Hindlimb muscle (tissue), 1 donor: ENCODE data around the gene ITPK1. TPM values are rescaled to one million over a fixed set of nuclear protein-coding genes. Genes with fewer than 3 reads are reported as not detected.

Source experiments
- DNase-seq: peaks from one replicate; pipeline ENCODE4 v3.0.0-alpha.2; 2013
- polyA plus RNA-seq: library from polyadenylated mRNA; unstranded; fragments of 120-200 nt; gene quantifications from one replicate; pipeline ENCODE4 v1.2.1, GENCODE V29; 2013; ENCODE audit not compliant: insufficient read length

Gene ITPK1
- polyA plus RNA-seq, 1 donor, result 16.5 TPM

DNA sequence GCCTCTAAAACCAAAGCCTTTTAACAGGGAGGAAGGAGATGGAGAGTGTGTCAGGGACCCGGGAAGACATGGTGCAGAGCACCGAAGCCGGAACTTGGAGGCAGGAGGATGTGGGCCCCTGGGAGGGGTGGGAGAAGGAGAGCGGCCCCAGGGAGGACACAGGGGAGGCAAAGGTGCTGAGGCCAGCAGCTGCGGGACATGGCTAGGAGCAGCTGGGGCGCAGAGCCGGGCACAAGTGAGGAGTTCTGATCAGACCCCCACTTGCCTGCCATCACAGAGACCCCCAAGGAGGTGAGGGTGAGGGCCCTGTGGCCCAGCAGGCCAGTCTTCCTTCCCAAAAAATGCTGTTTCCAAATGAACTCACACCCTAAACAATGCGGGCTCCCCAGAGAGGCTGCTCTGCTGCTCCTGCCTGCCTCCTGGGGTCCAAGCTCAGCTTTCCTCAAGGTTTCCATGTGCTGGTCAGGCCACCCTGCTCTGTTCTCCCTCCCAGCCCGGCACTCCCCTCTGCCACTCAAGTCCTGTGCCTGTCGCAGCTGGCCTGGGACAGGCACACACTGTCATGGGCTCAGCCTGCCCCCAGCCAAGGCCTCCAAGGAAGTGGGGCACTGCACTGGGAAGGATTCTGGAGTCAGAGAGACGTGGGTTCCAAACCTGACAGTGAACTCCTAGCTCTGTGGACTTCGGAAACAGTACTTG is 168.7 kb downstream of the ITPK1 start:
- no peak for DNase-seq

DNA sequence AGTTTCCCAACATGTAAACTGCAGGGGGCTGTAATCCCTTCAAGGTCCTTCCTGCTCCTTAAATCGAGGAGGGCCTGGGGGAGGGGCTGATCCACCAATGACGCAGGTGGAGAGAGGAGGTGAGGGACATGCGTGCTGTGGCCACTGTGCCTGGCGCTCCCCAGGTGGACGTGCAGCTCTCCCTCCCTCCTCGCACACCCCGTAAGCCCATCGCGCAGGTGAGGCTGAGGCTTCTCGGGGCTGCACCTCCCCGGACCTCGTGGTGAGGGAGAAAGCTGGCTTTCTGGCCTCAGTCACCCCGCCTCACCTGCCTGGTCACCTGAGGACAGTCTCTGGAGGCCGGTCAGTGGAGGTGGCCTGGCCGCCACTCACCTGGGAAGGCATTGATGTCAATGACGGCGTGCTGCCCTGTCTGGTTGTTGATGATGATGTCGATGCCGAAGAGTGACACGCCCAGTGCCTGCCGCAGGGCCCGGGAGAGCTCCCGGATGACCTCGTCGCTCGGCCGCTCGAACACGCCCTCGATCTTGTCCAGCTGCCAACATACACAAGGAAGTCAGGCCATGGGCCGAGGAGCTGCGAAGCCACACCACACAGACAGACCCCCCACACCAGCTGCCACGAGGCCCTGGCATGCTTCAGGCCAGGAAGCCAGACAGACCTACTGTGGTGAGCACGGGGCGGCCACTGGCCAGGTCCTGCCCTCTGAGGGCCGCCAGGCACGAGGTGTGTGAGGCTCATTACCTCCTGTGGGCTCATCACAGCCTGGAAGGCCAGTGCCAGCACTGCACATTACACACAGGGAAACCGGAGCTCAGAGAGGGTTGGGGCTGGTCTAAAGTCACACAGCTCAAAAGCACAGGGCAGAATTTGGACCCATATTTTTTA is 169.5 kb downstream of the ITPK1 start:
- no peak for DNase-seq

GRCh38 chr14:92945544-92945943 is 170.2 kb downstream of the ITPK1 start:
- DNase-seq, result no peak

DNA sequence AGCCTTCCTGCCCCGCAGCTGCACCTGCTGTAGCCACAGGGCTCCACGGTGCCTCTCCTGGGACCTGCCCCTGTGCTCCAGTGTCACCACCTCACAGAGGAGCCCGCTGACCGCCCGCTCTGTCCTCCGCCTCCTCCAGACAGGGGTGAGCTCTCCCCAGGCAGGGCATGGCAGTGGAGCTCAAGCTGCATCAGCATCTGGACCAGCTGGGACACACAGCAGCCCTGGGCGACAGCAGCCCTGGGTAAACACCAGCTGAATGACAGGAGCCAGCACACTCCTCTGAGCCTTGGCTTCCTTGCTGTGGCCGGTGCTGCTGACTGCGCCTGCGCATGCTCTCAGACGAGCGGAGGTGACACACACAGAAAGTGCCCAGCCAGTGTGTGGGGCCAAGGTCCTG is 170.7 kb downstream of the ITPK1 start:
- DNase-seq, result no peak

GRCh38 chr14:92943855-92944570 is 171.7 kb downstream of the ITPK1 start:
- no peak for DNase-seq

DNA sequence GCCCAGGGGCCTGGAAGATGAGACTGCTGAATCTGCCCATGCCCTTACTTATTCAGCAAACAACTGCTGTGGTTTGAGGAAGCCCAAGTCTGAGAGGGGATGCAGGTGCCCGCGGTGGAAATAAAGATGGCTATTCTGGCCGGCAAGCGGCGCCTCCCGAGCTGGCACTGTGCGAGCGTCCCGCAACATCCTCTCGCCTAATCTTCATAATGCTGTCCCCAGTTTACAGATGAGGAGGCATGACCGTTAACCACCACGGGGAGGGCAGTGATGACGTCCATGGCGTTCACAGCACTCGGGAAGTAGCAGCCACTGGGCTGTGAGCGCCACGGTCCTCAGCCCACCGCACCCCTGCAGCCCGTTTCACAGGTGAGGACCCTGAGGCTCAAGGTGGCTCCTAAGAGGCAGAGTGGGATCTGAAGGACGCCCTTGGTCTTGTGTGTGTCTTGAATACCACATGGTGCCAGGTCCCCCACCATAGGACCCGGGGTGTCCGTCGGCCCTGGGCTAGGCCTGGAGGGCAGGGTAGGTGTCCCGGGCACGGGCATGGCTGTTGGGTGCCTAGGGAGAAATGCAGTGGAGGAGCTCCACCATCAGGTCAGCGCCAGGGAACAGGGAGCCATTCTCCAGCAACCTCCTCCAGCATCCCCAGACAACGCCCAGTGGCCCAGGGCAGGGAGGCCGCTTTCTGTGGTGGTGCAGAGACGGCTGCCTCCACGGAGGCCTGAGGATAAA is 172.6 kb downstream of the ITPK1 start:
- DNase-seq, result no peak

DNA sequence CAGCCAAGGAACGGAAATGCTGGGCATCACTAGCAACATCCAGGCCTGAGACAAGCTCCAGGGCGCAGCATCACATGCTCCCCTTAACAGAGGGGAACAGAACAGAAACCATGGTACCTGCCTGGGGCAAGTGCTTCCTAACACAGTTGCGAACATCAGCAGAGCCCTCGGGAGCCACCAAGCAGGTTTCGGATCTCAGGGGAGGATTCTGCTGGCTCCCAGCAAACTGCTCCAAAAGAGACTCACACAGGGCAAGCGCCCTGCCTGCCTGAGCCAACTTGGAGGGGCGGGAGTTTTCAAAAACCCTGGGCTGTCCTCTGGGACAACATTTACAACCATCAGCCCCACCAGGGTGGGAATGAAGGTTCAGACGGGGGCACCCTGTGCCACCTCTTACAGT is 173.1 kb downstream of the ITPK1 start:
- DNase-seq, result no peak

GRCh38 chr14:92942136-92942535 is 173.6 kb downstream of the ITPK1 start:
- DNase-seq, result no peak

DNA sequence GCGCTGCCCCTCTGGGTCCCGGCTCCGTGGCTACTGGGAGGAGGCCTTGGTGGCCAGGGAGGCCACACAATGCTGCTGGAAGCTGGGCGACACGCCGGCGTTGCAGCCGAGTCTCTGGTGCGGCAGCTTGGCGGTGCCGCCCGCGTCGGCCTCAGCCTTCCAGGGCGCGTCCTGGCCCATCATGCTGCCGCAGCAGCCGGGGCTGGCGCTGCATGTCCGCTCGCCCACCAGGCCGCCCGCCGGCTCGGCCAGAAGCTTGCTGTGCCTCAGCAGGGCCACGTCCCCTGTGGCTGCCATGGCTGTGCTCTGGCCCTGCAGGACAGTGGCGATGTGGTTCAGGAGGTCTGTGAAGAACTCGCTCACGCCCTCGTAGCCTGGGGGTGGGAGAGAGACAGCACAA is 174.2 kb downstream of the ITPK1 start:
- no peak for DNase-seq

- DNase-seq, result no peak
These were observed 175.2 kb downstream of the ITPK1 start for GRCh38 chr14:92940543-92940942.

GRCh38 chr14:92939699-92940098 is 176.0 kb downstream of the ITPK1 start:
- no peak for DNase-seq

- DNase-seq, result no peak
These were observed 176.6 kb downstream of the ITPK1 start for GRCh38 chr14:92938890-92939671.

GRCh38 chr14:92938235-92938875 is 177.4 kb downstream of the ITPK1 start:
- DNase-seq, result no peak

- no peak for DNase-seq
These were observed 178.4 kb downstream of the ITPK1 start for GRCh38 chr14:92937051-92937937.

GRCh38 chr14:92936085-92936484 is 179.6 kb downstream of the ITPK1 start:
- no peak for DNase-seq

- no peak for DNase-seq
These were observed 180.3 kb downstream of the ITPK1 start for GRCh38 chr14:92935446-92935845.

DNA sequence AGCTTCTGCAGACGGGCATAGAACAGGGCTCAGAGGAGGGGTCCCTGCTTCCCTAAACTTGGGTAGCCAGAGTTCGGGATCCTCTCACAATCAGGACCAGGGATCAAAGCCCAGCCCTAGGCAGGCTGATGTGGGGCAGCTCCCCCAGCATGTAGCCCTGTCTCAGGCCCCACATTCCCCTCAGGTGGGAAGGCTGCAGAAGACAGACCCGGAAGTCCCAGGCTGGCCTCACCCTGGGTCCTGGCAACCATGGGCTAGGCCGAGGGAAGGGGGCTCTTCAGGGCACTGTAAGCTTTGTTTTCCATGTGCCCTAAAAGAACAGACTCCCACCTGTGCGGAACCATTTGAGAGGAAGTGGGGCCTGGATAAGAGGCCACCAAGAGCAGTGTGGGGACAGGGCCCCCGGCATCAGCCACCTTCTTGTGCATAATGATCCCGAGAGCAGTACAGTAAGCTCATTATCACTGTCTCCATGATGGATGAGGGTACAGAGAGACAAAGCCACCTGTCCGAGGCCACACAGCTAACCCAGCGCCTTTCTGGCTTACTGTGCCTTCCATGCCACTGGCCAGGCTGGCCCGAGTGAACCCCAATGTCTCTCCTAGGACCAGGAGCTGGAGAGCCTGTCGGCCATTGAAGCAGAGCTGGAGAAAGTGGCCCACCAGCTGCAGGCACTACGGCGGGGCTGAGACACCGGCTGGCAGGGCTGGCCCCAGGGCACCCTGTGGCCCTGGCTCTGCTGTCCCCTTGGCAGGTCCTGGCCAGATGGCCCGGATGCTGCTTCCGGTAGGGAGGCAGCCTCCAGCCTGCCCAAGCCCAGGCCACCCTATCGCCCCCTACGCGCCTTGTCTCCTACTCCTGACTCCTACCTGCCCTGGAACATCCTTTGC is 181.3 kb downstream of the ITPK1 start:
- DNase-seq, result no peak

DNA sequence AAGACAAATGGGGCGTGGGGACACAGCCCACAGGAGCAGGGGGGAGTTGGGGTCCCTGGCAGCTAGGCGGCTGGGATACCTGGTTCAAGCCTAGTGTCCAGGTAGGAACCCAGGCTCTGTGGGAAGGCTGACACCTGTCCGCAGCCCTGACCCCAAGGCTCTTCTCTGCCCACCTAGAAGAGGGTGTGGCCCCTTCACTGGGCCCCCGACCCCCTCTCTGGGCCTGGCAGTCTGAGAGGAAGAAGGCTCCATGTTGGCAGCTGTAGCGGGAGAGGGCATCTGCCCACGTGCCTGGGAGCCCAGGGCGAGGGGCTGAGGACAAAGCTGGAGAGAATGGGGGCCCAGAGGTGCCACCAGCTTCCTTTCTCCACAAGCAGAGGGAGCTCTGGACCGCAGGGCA is 182.2 kb downstream of the ITPK1 start:
- DNase-seq, result no peak
